Brain microvascular endothelial cell (primary cell): ENCODE data around the gene BAIAP3.

ENCODE experiments used
- DNase-seq: peaks from one replicate; pipeline ENCODE4 v3.0.0-alpha.2; 2020
- H3K27ac ChIP-seq: fragments of 250-450 bp; sonication (Bioruptor Pico); 2 replicates; pipeline ENCODE4 v1.5.1; 2020; ENCODE audit warnings: mild to moderate bottlenecking, moderate library complexity
- H3K27me3 ChIP-seq: fragments of 250-450 bp; sonication (Bioruptor Pico); replicated peaks from 2 replicates; pipeline ENCODE4 v1.5.1; 2020; ENCODE audit warnings: mild to moderate bottlenecking
- H3K36me3 ChIP-seq: fragments of 250-450 bp; sonication (Bioruptor Pico); replicated peaks from 2 replicates; pipeline ENCODE4 v1.5.1; 2020; ENCODE audit warnings: mild to moderate bottlenecking
- H3K4me3 ChIP-seq: 2 replicates; pipeline ENCODE4 v1.5.1; 2011; ENCODE audit warnings: low read depth, mild to moderate bottlenecking, control low read depth, low read length, moderate library complexity
- in situ Hi-C: cut with HindIII; loops from 2 replicates; pipeline ENCODE4 v1.10.0; 2017; ENCODE audit warnings: low sequenced_read_pairs, low pct_ligation_motif_present
- TF ChIP-seq, protein P1 (sequence below): IDR thresholded peaks from 2 replicates; pipeline ENCODE4 v1.5.1; 2011; ENCODE audit warnings: low read depth, mild to moderate bottlenecking, moderate library complexity, low read length, control low read depth, inconsistent platforms; ENCODE audit errors: missing control alignments

Gene BAIAP3

DNA sequence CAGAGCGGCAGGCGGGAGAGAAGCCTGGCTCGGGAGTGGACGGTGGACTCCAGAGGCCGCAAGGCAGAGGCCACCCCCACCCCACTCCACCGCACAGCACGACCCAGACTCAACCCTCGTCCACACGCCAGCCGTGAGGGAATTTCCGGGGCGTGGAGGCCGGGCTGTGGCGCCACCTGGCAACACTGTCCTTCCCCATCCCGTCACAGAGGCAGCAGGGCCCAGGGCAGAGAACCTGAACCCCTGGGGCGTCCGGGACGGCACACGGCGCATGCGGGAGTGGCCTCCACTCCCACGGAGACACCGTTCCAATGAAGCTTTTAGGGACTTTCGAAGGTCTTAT is 41.8 kb downstream of the BAIAP3 start:
- in situ Hi-C loops: no loop called here
- Histone ChIP-seq H3K4me3 (no peak overlapping the region), H3K27ac (no peak overlapping the region), H3K36me3 (no peaks in the 10 kb centered on the region), H3K27me3 (no peaks in the 10 kb centered on the region)
- TF ChIP-seq, protein P1, sequence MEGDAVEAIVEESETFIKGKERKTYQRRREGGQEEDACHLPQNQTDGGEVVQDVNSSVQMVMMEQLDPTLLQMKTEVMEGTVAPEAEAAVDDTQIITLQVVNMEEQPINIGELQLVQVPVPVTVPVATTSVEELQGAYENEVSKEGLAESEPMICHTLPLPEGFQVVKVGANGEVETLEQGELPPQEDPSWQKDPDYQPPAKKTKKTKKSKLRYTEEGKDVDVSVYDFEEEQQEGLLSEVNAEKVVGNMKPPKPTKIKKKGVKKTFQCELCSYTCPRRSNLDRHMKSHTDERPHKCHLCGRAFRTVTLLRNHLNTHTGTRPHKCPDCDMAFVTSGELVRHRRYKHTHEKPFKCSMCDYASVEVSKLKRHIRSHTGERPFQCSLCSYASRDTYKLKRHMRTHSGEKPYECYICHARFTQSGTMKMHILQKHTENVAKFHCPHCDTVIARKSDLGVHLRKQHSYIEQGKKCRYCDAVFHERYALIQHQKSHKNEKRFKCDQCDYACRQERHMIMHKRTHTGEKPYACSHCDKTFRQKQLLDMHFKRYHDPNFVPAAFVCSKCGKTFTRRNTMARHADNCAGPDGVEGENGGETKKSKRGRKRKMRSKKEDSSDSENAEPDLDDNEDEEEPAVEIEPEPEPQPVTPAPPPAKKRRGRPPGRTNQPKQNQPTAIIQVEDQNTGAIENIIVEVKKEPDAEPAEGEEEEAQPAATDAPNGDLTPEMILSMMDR: no peak
- DNase-seq: no peak

DNA sequence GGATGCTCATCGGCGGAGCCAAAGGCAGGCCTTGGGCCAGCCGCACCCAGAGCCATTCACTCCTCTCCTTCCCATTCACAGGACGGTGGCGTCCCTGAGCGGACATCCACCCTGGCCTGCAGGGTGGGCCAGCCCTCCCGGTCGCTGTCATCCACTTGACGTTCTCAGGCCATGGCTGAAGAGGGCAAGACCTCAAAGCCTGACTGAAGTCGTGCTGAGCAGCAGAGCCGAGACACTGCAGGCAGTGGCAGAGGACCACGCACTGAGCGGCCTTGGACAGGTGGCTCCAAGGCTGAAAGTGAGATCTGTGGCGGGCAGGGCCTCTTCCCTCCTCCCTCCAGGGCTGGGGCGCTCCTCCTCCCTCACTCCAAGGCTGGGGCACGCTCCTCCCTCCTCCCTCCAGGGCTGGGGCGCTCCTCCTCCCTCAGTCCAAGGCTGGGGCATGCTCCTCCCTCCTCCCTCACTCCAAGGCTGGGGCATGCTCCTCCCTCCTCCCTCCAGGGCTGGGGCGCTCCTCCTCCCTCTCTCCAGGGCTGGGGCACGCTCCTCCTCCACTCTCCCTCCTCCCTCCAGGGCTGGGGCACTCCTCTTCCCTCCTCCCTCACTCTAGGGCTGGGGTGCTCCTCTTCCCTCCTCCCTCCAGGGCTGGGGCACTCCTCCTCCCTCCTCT is 42.4 kb downstream of the BAIAP3 start:
- Histone ChIP-seq H3K27me3 (no peaks in the 10 kb centered on the region), H3K4me3 (no peak overlapping the region), H3K36me3 (no peaks in the 10 kb centered on the region), H3K27ac (no peak overlapping the region)
- in situ Hi-C loops: no loop called here
- TF ChIP-seq, protein P1: no peak
- no peak for DNase-seq

DNA sequence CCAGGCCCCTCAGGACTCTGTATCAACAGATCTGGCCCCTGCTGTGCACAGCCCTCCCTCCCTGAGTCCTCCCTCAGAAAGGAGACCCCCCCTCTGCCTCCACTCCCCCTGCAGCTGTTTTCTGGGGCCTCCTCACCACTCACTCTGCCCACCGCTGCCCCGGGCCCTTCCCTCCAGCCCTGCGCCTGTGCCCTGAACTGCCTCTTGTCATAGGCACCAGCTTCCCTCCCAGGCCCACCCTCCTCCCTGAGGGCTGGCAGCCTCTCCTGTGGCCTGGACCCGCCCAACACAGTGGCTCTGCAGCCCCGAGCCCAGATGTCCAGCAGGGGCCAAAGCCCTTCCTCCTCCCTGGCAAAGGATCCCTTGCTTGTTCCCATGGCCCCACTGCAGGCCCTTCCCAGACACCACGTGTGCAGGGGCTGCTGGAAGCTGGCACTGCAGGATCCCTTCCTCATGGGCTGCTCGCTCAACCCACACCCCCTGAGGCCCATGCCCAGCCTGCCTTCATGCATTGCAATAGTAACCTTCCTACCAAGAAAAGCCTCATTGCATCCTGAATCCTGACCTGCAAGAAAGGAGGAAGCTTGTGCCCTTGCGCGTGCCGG is 44.1 kb downstream of the BAIAP3 start:
- H3K27ac ChIP-seq: no peak overlapping the region
- H3K27me3 ChIP-seq: no peaks in the 10 kb centered on the region
- H3K4me3 ChIP-seq: no peak overlapping the region
- in situ Hi-C loops: no loop called here
- TF ChIP-seq, protein P1: no peak
- H3K36me3 ChIP-seq: no peaks in the 10 kb centered on the region
- no peak for DNase-seq

DNA sequence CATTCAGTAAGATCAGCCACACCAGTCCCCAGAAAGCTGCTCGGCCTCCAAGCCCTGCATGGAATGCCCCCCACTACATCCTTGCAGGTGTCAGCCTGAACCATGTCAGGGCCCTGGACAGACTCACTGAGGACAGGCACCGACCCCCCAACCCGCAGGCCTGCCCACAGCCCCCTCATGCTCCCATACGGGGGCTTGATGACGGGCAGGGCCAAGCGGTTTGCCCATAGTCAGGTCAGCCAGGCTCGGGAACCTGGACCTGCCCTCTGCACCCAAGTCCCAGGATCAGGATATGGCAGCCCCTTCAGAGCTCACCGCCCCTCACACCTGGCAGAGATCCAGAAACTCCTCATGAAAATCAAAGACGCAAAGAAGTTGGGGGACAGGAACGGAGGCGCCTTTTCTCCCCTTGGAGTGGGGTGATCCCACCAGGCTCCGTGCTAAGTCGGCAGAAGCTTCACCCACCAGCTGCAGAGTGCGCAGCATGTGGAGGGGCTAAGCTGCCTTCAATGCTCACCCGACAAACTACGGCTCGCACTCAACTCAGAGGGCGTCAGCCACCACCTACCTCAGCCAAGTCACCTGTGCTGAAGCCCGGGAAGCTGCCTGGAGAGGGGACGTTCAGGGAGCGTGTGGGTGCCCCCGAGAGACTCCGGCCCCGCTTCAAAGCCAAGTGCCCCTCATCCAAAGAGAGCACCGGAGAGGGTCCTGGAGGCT is 44.8 kb downstream of the BAIAP3 start:
- Histone ChIP-seq H3K27ac (peak overlapping the region; percentile 68), H3K4me3 (peak overlapping the region; percentile 52)

DNA sequence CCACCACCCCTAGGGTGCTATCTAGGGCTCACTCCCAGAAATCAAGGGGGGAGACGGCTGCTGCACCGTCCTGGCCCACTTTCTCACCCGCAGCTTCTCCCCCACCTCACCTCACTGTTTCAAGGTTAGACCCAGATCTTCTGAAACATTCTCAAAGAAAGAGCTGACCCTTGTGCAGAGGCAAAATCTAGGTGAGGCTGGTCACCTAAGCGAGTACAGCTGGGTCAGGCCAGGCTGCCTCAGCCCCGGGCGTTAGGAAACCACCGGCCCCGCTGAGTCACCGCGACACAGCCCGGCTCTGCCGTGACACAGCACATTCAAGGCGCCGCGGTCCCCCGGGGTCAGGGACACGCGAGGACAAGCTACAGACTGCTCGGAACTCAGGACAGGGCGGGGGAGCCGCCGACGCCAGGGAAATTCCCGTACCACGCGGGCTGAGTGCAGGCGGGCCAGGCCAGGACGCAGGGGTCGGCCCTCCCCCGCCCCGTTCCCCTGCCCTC is 45.4 kb downstream of the BAIAP3 start:
- in situ Hi-C loops: no loop called here
- no peaks in the 10 kb centered on the region for H3K36me3 ChIP-seq
- no peaks in the 10 kb centered on the region for H3K27me3 ChIP-seq
- H3K27ac ChIP-seq: peak overlapping the region; percentile 68
- TF ChIP-seq, protein P1: no peak
- peak; percentile 68 for DNase-seq
- H3K4me3 ChIP-seq: peak overlapping the region; percentile 52

More for the DNA sequence above, 44.8 kb downstream of the BAIAP3 start:
- no peak for DNase-seq
- no peaks in the 10 kb centered on the region for H3K27me3 ChIP-seq
- TF ChIP-seq, protein P1: no peak
- no peaks in the 10 kb centered on the region for H3K36me3 ChIP-seq
- in situ Hi-C loops: no loop called here
